ENCODE data around the gene KIF1A.

DNA sequence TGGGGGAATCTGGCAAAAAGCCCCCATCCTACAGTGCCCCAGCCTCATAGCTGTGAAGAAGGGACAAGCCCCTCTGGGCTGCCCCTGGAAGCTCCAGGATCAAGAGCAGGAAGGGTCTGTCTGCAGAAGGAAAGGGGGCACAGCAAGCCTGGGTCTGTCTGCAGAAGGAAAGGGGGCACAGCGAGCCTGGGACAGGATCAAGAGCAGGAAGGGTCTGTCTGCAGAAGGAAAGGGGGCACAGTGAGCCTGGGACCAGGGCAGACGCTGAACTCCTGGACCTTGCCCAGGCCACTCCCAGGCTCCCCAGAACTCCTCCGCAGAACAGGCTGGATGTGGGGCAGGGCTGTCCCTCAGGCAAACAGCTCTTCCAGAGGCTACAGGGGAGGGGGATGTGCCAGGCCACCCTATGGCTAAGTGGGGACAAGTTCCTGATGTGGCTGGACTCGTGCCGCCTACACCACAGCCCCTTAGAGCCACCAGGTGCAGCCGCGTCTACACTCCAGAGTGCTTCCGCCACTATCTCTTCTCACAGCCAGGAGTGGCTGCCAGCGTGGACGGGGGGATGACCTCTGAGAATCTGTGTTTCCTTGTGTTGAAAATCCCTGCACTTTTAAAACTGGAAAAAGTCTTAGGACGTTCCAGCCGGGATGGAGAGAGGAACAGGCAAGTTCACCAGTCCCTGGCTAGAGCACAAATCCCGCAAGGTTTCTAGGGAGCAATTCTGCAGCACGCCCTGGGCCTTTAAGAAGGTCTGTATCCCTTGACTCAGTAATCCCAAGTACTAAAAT, 20.8 kb downstream of the KIF1A start:
- TF ChIP-seq, protein P1, sequence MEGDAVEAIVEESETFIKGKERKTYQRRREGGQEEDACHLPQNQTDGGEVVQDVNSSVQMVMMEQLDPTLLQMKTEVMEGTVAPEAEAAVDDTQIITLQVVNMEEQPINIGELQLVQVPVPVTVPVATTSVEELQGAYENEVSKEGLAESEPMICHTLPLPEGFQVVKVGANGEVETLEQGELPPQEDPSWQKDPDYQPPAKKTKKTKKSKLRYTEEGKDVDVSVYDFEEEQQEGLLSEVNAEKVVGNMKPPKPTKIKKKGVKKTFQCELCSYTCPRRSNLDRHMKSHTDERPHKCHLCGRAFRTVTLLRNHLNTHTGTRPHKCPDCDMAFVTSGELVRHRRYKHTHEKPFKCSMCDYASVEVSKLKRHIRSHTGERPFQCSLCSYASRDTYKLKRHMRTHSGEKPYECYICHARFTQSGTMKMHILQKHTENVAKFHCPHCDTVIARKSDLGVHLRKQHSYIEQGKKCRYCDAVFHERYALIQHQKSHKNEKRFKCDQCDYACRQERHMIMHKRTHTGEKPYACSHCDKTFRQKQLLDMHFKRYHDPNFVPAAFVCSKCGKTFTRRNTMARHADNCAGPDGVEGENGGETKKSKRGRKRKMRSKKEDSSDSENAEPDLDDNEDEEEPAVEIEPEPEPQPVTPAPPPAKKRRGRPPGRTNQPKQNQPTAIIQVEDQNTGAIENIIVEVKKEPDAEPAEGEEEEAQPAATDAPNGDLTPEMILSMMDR (IDR thresholded peaks at IDR 0.05; ENCODE audit: insufficient read depth, low read length): no peak
- TF ChIP-seq POLR2AphosphoS5 (IDR thresholded peaks at IDR 0.05; ENCODE audit: low read depth) (no peak), REST (IDR thresholded peaks at IDR 0.05; ENCODE audit: insufficient replicate concordance, low read depth) (no peak), SPI1 (IDR thresholded peaks at IDR 0.05; ENCODE audit: borderline replicate concordance, low read depth) (no peak)

Measured in HL-60 (cell line).